ENCODE data around the gene TMEM80. TPM values are rescaled to one million over a fixed set of nuclear protein-coding genes. Genes with fewer than 3 reads are reported as not detected.

TMEM80 gene
- total RNA-seq (2014; rRNA removed; shearing (Covaris generic)) (12.8 and 13.1 TPM in 2 replicates), polyA plus RNA-seq (2016; fragmentation: Nextera tagmentation; extraction: Ambion mirVana) (25.1 and 25.4 TPM in 2 replicates)
- long read RNA-seq, partial matches to known transcripts, result 3 of 9 reads
- long read RNA-seq, other reads (novel, unspliced or antisense), result 6 of 9 reads

GRCh38 chr11:695538-696248, at the start of gene TMEM80:
Gene TMEM80 (plus strand): TSS chr11:695816. CDS start chr11:695828, 12 bp downstream.
- peak; percentile 100 for DNase-seq (ENCODE audit: low spot score)
- peaks cover 22% of the 10 kb centered on the region for H3K27me3 Mint-ChIP-seq (ENCODE audit: insufficient read depth, low read depth, poor library complexity)
- peak within 1 kb of the TSS; percentile 82 for H3K4me3 Mint-ChIP-seq

GRCh38 chr11:646214-646613, 49.4 kb upstream of the TMEM80 start:
- no peak overlapping the region for H3K4me3 Mint-ChIP-seq
- no peaks in the 10 kb centered on the region for H3K36me3 ChIP-seq (ENCODE audit: insufficient read depth)
- TF ChIP-seq NANOG (IDR thresholded peaks at IDR 0.05; ENCODE audit: borderline replicate concordance) (no peak), ZNF114 (CRISPR knock-in tag; IDR thresholded peaks at IDR 0.05) (no peak), ZNF462 (CRISPR knock-in tag; IDR thresholded peaks at IDR 0.05) (no peak), CREB1 (CRISPR knock-in tag; IDR thresholded peaks at IDR 0.05; ENCODE audit: low read depth) (no peak), CTCF (conservative IDR thresholded peaks at IDR 0.05; ENCODE audit: low read depth in 2 of 2) (no peak), EZH2 (IDR thresholded peaks at IDR 0.05; ENCODE audit: low read depth, unreplicated experiment) (no peak)
- TF ChIP-seq, protein P1, sequence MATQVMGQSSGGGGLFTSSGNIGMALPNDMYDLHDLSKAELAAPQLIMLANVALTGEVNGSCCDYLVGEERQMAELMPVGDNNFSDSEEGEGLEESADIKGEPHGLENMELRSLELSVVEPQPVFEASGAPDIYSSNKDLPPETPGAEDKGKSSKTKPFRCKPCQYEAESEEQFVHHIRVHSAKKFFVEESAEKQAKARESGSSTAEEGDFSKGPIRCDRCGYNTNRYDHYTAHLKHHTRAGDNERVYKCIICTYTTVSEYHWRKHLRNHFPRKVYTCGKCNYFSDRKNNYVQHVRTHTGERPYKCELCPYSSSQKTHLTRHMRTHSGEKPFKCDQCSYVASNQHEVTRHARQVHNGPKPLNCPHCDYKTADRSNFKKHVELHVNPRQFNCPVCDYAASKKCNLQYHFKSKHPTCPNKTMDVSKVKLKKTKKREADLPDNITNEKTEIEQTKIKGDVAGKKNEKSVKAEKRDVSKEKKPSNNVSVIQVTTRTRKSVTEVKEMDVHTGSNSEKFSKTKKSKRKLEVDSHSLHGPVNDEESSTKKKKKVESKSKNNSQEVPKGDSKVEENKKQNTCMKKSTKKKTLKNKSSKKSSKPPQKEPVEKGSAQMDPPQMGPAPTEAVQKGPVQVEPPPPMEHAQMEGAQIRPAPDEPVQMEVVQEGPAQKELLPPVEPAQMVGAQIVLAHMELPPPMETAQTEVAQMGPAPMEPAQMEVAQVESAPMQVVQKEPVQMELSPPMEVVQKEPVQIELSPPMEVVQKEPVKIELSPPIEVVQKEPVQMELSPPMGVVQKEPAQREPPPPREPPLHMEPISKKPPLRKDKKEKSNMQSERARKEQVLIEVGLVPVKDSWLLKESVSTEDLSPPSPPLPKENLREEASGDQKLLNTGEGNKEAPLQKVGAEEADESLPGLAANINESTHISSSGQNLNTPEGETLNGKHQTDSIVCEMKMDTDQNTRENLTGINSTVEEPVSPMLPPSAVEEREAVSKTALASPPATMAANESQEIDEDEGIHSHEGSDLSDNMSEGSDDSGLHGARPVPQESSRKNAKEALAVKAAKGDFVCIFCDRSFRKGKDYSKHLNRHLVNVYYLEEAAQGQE (IDR thresholded peaks at IDR 0.05; ENCODE audit: unreplicated experiment), result no peak

More at GRCh38 chr11:695538-696248, at the start of gene TMEM80:
- Histone ChIP-seq H3K4me2 (peak within 1 kb of the TSS; percentile 85), H3K36me3 (ENCODE audit: insufficient read depth) (no peaks in the 10 kb centered on the region), H3K4me1 (ENCODE audit: insufficient read depth) (peaks cover 21% of the 10 kb centered on the region), H3K27ac (ENCODE audit: low read depth) (peak within 1 kb of the TSS; percentile 94), H4K20me1 (replicated peaks; ENCODE audit: insufficient read depth) (peaks cover 9% of the 10 kb centered on the region), H3K27me3 (ENCODE audit: insufficient read depth) (no peaks in the 10 kb centered on the region), H3K4me3 (peak within 1 kb of the TSS; percentile 97), H2AFZ (peak within 1 kb of the TSS; percentile 90), H3K9me2 (ENCODE audit: insufficient read depth) (no peaks in the 10 kb centered on the region), H3K79me2 (replicated peaks; ENCODE audit: insufficient read depth) (peaks cover 40% of the 10 kb centered on the region), H3F3A (replicated peaks; ENCODE audit: low read depth) (peaks cover 28% of the 10 kb centered on the region)
- Mint-ChIP-seq H3K4me1 (peaks cover 36% of the 10 kb centered on the region), H3K27ac (peak within 1 kb of the TSS; percentile 98), H3K36me3 (ENCODE audit: low read depth) (peaks cover 13% of the 10 kb centered on the region), H3K9me3 (peaks cover 4% of the 10 kb centered on the region; the same call in 2 of the 3 replicates)
- peak; percentile 61 for TF ChIP-seq POLR2AphosphoS5 (IDR thresholded peaks at IDR 0.05; ENCODE audit: low read depth)
- TF ChIP-seq EZH2 (IDR thresholded peaks at IDR 0.05; ENCODE audit: low read depth, unreplicated experiment), result no peak
- no peak for TF ChIP-seq JUNB (IDR thresholded peaks at IDR 0.05; ENCODE audit: unreplicated experiment)
- peak; percentile 75 for ATAC-seq

More at GRCh38 chr11:646214-646613, 49.4 kb upstream of the TMEM80 start:
- no peaks in the 10 kb centered on the region for H3K9me2 ChIP-seq (ENCODE audit: insufficient read depth)
- no peaks in the 10 kb centered on the region for H3K79me2 ChIP-seq (replicated peaks; ENCODE audit: insufficient read depth)
- no peak overlapping the region for H3K27ac ChIP-seq (ENCODE audit: low read depth)
- Mint-ChIP-seq H3K4me1 (peaks cover 6% of the 10 kb centered on the region; the same call in 2 of the 3 replicates), H3K36me3 (ENCODE audit: low read depth) (peaks cover 28% of the 10 kb centered on the region), H3K27ac (no peak overlapping the region), H3K27me3 (ENCODE audit: insufficient read depth, low read depth, poor library complexity) (peaks cover 17% of the 10 kb centered on the region), H3K9me3 (no peaks in the 10 kb centered on the region)
- ATAC-seq (no peak), DNase-seq (ENCODE audit: low spot score) (no peak)
- no peaks in the 10 kb centered on the region; the same call in 1 of the 2 replicates for H3K4me1 ChIP-seq (ENCODE audit: insufficient read depth)
- H3K4me3 ChIP-seq, result no peak overlapping the region
- H3K27me3 ChIP-seq (ENCODE audit: insufficient read depth), result no peaks in the 10 kb centered on the region
- no peaks in the 10 kb centered on the region for H4K20me1 ChIP-seq (replicated peaks; ENCODE audit: insufficient read depth)
- no peak overlapping the region for H3K4me2 ChIP-seq
- no peak overlapping the region for H2AFZ ChIP-seq
- H3F3A ChIP-seq (replicated peaks; ENCODE audit: low read depth), result 0 out of 2 replicates have a peak, but pooled peaks cover 5% of the 10 kb centered on the region
